SJCRH30 (cell line): ENCODE results near the gene TFR2. TPM values are rescaled to one million over a fixed set of nuclear protein-coding genes. Genes with fewer than 3 reads are reported as not detected.

Source experiments
- DNase-seq, 2 experiments: peaks; one replicate each; pipeline ENCODE4 v3.0.0-alpha.2; 2015 to 2020
- H3K27ac ChIP-seq: fragments of 250-450 bp; sonication (Bioruptor Pico); 2 replicates; pipeline ENCODE4 v1.5.1; 2020; ENCODE audit warnings: mild to moderate bottlenecking, moderate library complexity
- H3K27me3 ChIP-seq: fragments of 250-450 bp; sonication (Bioruptor Pico); 2 replicates; pipeline ENCODE4 v1.5.1; 2020; ENCODE audit warnings: mild to moderate bottlenecking, moderate library complexity
- H3K36me3 ChIP-seq: fragments of 250-450 bp; sonication (Bioruptor Pico); 2 replicates; pipeline ENCODE4 v1.5.1; 2020; ENCODE audit warnings: mild to moderate bottlenecking, moderate library complexity
- H3K4me1 ChIP-seq: fragments of 250-450 bp; sonication (Bioruptor Pico); 2 replicates; pipeline ENCODE4 v1.5.1; 2020; ENCODE audit warnings: mild to moderate bottlenecking, moderate library complexity
- H3K4me3 ChIP-seq: fragments of 250-450 bp; sonication (Bioruptor Pico); 2 replicates; pipeline ENCODE4 v1.5.1; 2020; ENCODE audit warnings: mild to moderate bottlenecking, moderate library complexity
- H3K9me3 ChIP-seq: fragments of 250-450 bp; sonication (Bioruptor Pico); replicated peaks from 2 replicates; pipeline ENCODE4 v1.5.1; 2020; ENCODE audit warnings: mild to moderate bottlenecking, moderate library complexity
- total RNA-seq: library from RNA; depleted of rRNA; stranded (reverse); fragments of >200 nt; shearing (Covaris generic); gene quantifications from 2 replicates; pipeline ENCODE4 v1.2.3, GENCODE V29; 2014

Gene TFR2
- total RNA-seq, 1 experiment from 2014 or later, result not detected

- no peak overlapping the region for H3K4me3 ChIP-seq
- no peaks in the 10 kb centered on the region for H3K27me3 ChIP-seq
- peaks cover 77% of the 10 kb centered on the region for H3K36me3 ChIP-seq
- no peak for DNase-seq
- no peaks in the 10 kb centered on the region for H3K4me1 ChIP-seq
- H3K9me3 ChIP-seq, result no peaks in the 10 kb centered on the region
- H3K27ac ChIP-seq, result no peak overlapping the region
These were observed 40.3 kb upstream of the TFR2 start for GRCh38 chr7:100681491-100682227.

DNA sequence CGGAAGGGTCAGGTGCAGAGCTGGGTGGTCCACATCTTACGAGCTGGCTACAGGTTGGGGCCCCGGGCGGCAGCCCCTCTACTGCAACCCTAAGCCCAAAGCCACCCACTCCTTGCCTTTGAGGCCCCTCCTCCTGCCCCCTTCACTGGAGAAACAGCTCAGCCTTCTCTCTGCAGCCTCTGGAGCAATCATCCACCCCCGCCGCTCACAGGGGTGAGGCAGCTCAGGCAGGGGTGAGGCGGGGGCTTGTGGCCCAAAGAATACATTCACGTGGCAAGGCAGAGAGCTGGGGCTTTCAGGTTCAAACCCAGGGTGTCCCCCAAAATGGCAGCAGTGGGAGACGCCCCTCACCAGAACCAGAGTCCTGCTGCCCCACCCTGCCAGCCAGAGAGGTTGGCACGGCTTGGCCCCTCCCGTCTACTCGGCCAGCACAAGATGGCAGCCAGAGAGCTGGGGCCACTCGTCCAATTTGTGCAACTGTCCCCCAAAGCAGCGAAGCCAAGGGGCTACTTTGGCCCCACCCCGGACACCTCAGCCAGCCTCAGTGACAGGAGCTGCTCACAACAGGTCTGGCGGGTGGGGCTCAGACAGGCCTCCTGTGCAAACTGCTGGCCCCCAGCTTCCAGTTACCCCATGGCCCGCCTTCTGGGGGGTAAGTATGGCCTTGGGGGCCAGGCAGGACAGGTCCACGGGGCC lies 39.4 kb upstream of the TFR2 start:
- no peak for DNase-seq
- H3K27ac ChIP-seq, result no peak overlapping the region
- peaks cover 76% of the 10 kb centered on the region for H3K36me3 ChIP-seq
- no peaks in the 10 kb centered on the region for H3K27me3 ChIP-seq
- H3K4me3 ChIP-seq, result no peak overlapping the region
- no peaks in the 10 kb centered on the region for H3K9me3 ChIP-seq
- H3K4me1 ChIP-seq, result no peaks in the 10 kb centered on the region

DNA sequence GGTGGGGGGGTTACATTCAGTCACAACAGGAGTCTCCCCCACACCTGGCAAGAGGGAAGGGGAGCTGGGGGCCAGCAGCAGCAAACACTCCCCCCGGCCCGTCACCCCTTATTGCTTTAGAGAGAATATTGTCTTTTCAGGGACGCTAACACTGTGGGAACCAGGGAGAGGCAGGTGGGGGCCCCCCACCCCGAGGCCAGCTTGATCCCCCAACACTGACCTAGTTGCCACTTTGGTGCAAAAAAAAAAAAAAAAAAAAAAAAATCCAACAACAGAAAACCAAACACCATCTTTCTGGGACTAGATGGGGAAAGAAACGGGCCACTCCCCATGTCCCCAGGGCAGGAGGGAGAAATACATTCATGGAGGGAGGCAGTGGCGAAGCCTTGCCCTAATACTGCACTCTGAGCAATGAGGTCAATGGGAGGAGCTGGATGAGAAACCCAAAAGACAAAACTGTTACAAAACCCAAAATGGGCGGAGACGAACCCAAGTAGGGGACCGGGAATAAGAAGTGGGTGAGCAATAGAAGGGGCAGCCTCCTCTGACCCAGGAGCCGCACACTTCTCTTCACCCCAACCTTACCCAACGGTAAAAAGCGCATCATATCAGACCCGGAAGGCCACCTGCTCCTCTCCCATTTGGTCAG lies 38.7 kb upstream of the TFR2 start:
- Histone ChIP-seq H3K4me3 (no peak overlapping the region), H3K27ac (no peak overlapping the region), H3K4me1 (no peaks in the 10 kb centered on the region), H3K36me3 (peaks cover 70% of the 10 kb centered on the region), H3K27me3 (no peaks in the 10 kb centered on the region), H3K9me3 (no peaks in the 10 kb centered on the region)
- DNase-seq, result no peak

GRCh38 chr7:100679129-100679926 lies 38.0 kb upstream of the TFR2 start:
- DNase-seq, result no peak
- Histone ChIP-seq H3K4me1 (no peaks in the 10 kb centered on the region), H3K36me3 (peaks cover 65% of the 10 kb centered on the region), H3K9me3 (no peaks in the 10 kb centered on the region), H3K27ac (no peak overlapping the region), H3K27me3 (no peaks in the 10 kb centered on the region), H3K4me3 (no peak overlapping the region)

- no peak overlapping the region for H3K27ac ChIP-seq
- no peak overlapping the region for H3K4me3 ChIP-seq
These were observed 37.1 kb upstream of the TFR2 start for GRCh38 chr7:100678291-100678984.

DNA sequence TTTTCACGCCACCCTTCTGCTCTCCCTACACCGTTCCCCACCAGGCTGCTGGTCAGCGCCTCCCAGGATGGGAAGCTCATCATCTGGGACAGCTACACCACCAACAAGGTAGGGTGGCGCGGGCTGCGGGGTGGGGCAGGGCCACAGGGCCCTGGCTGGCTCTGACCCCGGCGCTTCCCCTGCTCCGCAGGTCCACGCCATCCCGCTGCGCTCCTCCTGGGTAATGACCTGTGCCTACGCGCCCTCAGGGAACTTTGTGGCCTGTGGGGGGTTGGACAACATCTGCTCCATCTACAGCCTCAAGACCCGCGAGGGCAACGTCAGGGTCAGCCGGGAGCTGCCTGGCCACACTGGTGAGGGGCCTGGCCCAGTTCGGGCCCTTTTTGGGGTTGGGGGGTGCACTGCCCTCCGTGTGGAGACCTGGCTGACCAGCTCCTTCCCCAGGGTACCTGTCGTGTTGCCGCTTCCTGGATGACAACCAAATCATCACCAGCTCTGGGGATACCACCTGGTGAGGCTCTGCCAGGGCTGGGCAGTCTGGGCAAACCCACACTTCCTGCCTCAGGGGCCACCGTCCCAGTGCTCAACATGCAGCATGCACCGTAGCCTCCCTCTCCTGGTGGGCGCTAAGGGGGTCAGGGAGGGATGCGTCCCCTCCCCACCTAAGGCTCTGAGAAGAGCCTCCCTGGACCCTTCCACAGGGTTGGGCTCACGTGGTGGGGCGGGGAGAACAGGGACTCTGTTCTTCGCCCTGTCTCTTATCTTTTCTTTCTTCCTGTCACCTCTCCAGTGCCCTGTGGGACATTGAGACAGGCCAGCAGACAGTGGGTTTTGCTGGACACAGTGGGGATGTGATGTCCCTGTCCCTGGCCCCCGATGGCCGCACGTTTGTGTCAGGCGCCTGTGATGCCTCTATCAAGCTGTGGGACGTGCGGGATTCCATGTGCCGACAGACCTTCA lies 36.2 kb upstream of the TFR2 start:
- DNase-seq, result no peak
- Histone ChIP-seq H3K9me3 (no peaks in the 10 kb centered on the region), H3K27ac (no peak overlapping the region), H3K4me1 (no peaks in the 10 kb centered on the region), H3K36me3 (peaks cover 52% of the 10 kb centered on the region), H3K27me3 (no peaks in the 10 kb centered on the region), H3K4me3 (no peak overlapping the region)

More at GRCh38 chr7:100678291-100678984, 37.1 kb upstream of the TFR2 start:
- no peaks in the 10 kb centered on the region for H3K27me3 ChIP-seq
- H3K4me1 ChIP-seq, result no peaks in the 10 kb centered on the region
- H3K9me3 ChIP-seq, result no peaks in the 10 kb centered on the region
- no peak for DNase-seq
- peaks cover 61% of the 10 kb centered on the region for H3K36me3 ChIP-seq

GRCh38 chr7:100676501-100677306 lies 35.4 kb upstream of the TFR2 start:
- no peak overlapping the region for H3K27ac ChIP-seq
- DNase-seq, result no peak
- no peak overlapping the region; the same call in 1 of the 2 replicates for H3K4me3 ChIP-seq
- H3K9me3 ChIP-seq, result no peaks in the 10 kb centered on the region
- no peaks in the 10 kb centered on the region for H3K4me1 ChIP-seq
- H3K27me3 ChIP-seq, result no peaks in the 10 kb centered on the region
- peaks cover 44% of the 10 kb centered on the region for H3K36me3 ChIP-seq

DNA sequence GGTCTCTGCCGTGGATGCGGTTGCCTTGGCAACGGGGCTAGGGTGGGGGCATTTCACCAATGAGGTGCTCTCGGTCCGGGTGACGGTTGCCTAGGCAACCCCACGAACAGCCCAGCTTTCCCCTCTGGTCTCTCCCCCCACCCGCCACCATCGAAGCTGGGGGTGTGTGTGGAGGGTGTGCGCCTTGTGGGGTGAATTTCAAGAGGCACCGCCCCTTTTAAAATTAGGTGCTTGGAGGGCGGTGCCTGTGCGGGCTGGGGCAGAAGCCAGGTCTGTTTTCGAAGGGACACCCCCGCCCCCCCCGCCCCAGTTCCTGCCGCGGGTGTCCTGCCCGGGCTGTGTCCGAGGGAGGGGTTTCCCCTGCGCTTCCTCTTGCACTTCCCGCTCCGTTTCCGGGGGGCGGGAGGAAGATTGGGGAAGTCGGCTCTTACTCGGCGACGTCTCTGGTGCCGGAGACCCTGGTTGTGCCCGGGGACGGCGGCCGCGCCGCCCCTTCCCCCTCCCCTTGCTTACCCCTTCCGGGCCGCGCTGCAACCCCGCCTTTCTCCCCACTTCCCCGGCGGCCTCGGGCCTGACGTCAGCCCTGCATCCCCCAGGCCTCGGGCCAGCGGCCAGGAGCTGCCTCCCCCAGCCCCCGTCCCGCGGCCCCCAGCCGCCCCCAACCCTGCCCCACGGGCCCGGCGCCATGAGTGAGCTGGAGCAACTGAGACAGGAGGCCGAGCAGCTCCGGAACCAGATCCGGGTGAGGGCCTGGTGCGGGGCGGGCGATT lies 34.4 kb upstream of the TFR2 start:
- no peak overlapping the region for H3K27ac ChIP-seq
- DNase-seq, result peak; percentile 73 to 80
- H3K27me3 ChIP-seq, result no peaks in the 10 kb centered on the region
- peak overlapping the region; percentile 91 for H3K4me3 ChIP-seq
- no peaks in the 10 kb centered on the region for H3K9me3 ChIP-seq
- H3K36me3 ChIP-seq, result peaks cover 38% of the 10 kb centered on the region
- no peaks in the 10 kb centered on the region for H3K4me1 ChIP-seq

- H3K27ac ChIP-seq, result no peak overlapping the region
- H3K4me3 ChIP-seq, result peak overlapping the region; percentile 91
- H3K9me3 ChIP-seq, result no peaks in the 10 kb centered on the region
- H3K4me1 ChIP-seq, result no peaks in the 10 kb centered on the region
- DNase-seq, result no peak
- H3K36me3 ChIP-seq, result peaks cover 31% of the 10 kb centered on the region
- no peaks in the 10 kb centered on the region for H3K27me3 ChIP-seq
These were observed 33.7 kb upstream of the TFR2 start for GRCh38 chr7:100675105-100675451.

DNA sequence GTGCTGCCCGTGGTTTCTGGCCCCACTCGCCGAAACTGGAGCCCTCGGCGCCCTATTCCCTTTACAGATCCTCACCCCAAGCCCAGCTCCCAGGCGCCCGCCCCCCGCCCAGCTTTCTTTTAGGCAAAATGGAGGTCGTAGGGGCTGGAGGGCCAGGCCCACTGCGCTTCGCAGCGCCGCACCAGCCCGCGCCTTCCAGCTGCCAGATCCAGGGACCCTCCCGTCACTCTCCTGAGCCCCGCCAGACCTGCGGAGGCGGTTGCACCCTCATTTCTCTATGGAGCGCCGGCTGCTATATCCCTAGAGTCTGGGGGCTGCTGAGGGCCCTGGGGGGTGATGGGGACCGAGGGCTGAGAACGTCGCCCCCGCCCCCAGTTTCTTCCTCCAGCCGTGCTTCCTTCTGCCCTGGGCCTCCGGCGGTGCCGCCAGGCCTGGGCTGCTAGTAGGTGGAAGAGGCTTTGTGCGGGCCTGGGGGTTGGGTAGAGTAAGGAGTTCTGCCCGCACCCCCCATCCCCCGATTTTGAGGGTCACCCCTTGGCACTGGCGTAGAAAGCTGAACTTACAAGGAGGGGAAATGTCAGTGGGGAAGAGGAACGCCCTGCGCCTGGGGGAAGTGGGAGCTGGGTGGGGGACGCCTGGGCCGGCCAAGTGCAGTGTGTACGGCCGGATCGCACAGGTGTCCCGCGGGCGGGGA lies 33.2 kb upstream of the TFR2 start:
- Histone ChIP-seq H3K36me3 (peaks cover 29% of the 10 kb centered on the region), H3K27me3 (no peaks in the 10 kb centered on the region), H3K4me3 (peak overlapping the region; percentile 91), H3K4me1 (no peaks in the 10 kb centered on the region), H3K27ac (peak overlapping the region; percentile 6; the same call in 1 of the 2 replicates), H3K9me3 (no peaks in the 10 kb centered on the region)
- peak in 1 of 2 experiments; percentile 48 for DNase-seq

GRCh38 chr7:100673942-100674410 lies 32.6 kb upstream of the TFR2 start:
- Histone ChIP-seq H3K4me3 (peak overlapping the region; percentile 91), H3K9me3 (no peaks in the 10 kb centered on the region), H3K36me3 (peaks cover 23% of the 10 kb centered on the region), H3K27me3 (no peaks in the 10 kb centered on the region), H3K27ac (peak overlapping the region; percentile 95; the same call in 1 of the 2 replicates), H3K4me1 (no peaks in the 10 kb centered on the region)
- DNase-seq, result peak in 1 of 2 experiments; percentile 46
